Testis (tissue), 2 donors: ENCODE measurements around the gene HBEGF.

ENCODE experiments used
- CTCF ChIP-seq, 3 experiments: fragments of 450-650 bp in 2 of 3; fragments of 200-600 bp in 1 of 3; sonication (generic) in 1 of 3; IDR thresholded peaks; one replicate each; pipeline ENCODE4 v1.5.1; 2016 to 2019; ENCODE audit warnings: antibody characterized with exemption in 3 of 3, mild to moderate bottlenecking in 2 of 3, moderate library complexity in 1 of 3
- POLR2A ChIP-seq: fragments of 450-650 bp; IDR thresholded peaks from one replicate; pipeline ENCODE4 v1.6.1; 2017; ENCODE audit warnings: antibody characterized with exemption, mild to moderate bottlenecking, moderate library complexity

GRCh38 chr5:140338336-140338735, 8.1 kb downstream of the HBEGF start:
- TF ChIP-seq CTCF (IDR thresholded peaks at IDR 0.05) (no peak), POLR2A (no peak)
